Type B pancreatic cell (in vitro differentiated cells): ENCODE measurements around the gene ARNT2. TPM values are rescaled to one million over a fixed set of nuclear protein-coding genes. Genes with fewer than 3 reads are reported as not detected.

Source experiments
- DNase-seq: peaks from one replicate; pipeline ENCODE4 v3.0.0; 2021; ENCODE audit warnings: mixed read lengths; ENCODE audit not compliant: unreplicated experiment; ENCODE audit errors: extremely low spot score
- H3K27ac Mint-ChIP-seq: 2 replicates; pipeline ENCODE4 v1.8.0; 2021; ENCODE audit warnings: mild to moderate bottlenecking, mixed read lengths
- H3K27me3 Mint-ChIP-seq: 2 replicates; pipeline ENCODE4 v1.8.0; 2021; ENCODE audit warnings: mixed read lengths
- H3K36me3 Mint-ChIP-seq: 2 replicates; pipeline ENCODE4 v1.8.0; 2021; ENCODE audit warnings: mixed read lengths
- H3K4me1 Mint-ChIP-seq: one replicate; pipeline ENCODE4 v1.8.0; 2021; ENCODE audit warnings: mixed read lengths; ENCODE audit not compliant: unreplicated experiment
- H3K4me3 Mint-ChIP-seq: 2 replicates; pipeline ENCODE4 v1.8.0; 2021; ENCODE audit warnings: mild to moderate bottlenecking, mixed read lengths
- H3K9me3 Mint-ChIP-seq: 2 replicates; pipeline ENCODE4 v1.8.0; 2021; ENCODE audit warnings: mixed read lengths
- CTCF ChIP-seq: fragments of 200-600 bp; sonication (generic); conservative IDR thresholded peaks from 2 replicates; pipeline ENCODE4 v1.5.0; 2021; ENCODE audit warnings: antibody characterized with exemption, mild to moderate bottlenecking
- total RNA-seq: library from RNA; stranded (reverse); gene quantifications from 2 replicates; pipeline ENCODE4 v1.2.1, GENCODE V29; 2021; ENCODE audit warnings: low replicate concordance

ARNT2 gene
- total RNA-seq, 1 donor from 2014 or later: 22.4 TPM

GRCh38 chr15:80405554-80405850 lies 1.3 kb downstream of the ARNT2 start:
- no peak for TF ChIP-seq CTCF
- H3K4me3 Mint-ChIP-seq: peak overlapping the region; percentile 84
- DNase-seq: no peak
- H3K27ac Mint-ChIP-seq: peak overlapping the region; percentile 40
- peaks cover 5% of the 10 kb centered on the region for H3K9me3 Mint-ChIP-seq
- peaks cover 33% of the 10 kb centered on the region for H3K27me3 Mint-ChIP-seq
- peaks cover 22% of the 10 kb centered on the region for H3K4me1 Mint-ChIP-seq
- peaks cover 6% of the 10 kb centered on the region for H3K36me3 Mint-ChIP-seq

GRCh38 chr15:80405970-80406369 lies 1.8 kb downstream of the ARNT2 start:
- H3K27ac Mint-ChIP-seq: no peak overlapping the region
- H3K4me3 Mint-ChIP-seq: peak overlapping the region; percentile 13
- peaks cover 22% of the 10 kb centered on the region for H3K4me1 Mint-ChIP-seq
- peaks cover 33% of the 10 kb centered on the region for H3K27me3 Mint-ChIP-seq
- H3K9me3 Mint-ChIP-seq: peaks cover 5% of the 10 kb centered on the region
- H3K36me3 Mint-ChIP-seq: peaks cover 9% of the 10 kb centered on the region
- no peak for TF ChIP-seq CTCF
- no peak for DNase-seq

- Mint-ChIP-seq H3K4me3 (no peak overlapping the region), H3K27me3 (peaks cover 6% of the 10 kb centered on the region), H3K36me3 (peaks cover 9% of the 10 kb centered on the region), H3K9me3 (peaks cover 5% of the 10 kb centered on the region), H3K4me1 (peaks cover 18% of the 10 kb centered on the region), H3K27ac (no peak overlapping the region)
- no peak for TF ChIP-seq CTCF
- DNase-seq: no peak
Measured at GRCh38 chr15:80411788-80412288, 7.7 kb downstream of the ARNT2 start.

GRCh38 chr15:80414546-80415357 lies 10.6 kb downstream of the ARNT2 start:
- TF ChIP-seq CTCF: no peak
- no peak for DNase-seq
- peaks cover 18% of the 10 kb centered on the region for H3K4me1 Mint-ChIP-seq
- H3K27ac Mint-ChIP-seq: no peak overlapping the region
- H3K36me3 Mint-ChIP-seq: peaks cover 5% of the 10 kb centered on the region
- H3K9me3 Mint-ChIP-seq: no peaks in the 10 kb centered on the region
- no peaks in the 10 kb centered on the region for H3K27me3 Mint-ChIP-seq
- H3K4me3 Mint-ChIP-seq: no peak overlapping the region

GRCh38 chr15:80415358-80415670 lies 11.1 kb downstream of the ARNT2 start:
- DNase-seq: no peak
- Mint-ChIP-seq H3K27me3 (no peaks in the 10 kb centered on the region), H3K4me3 (no peak overlapping the region), H3K9me3 (no peaks in the 10 kb centered on the region), H3K36me3 (peaks cover 4% of the 10 kb centered on the region), H3K27ac (no peak overlapping the region), H3K4me1 (peaks cover 18% of the 10 kb centered on the region)
- TF ChIP-seq CTCF: no peak
